Measurements from ENCODE around the gene ATXN3.

DNA sequence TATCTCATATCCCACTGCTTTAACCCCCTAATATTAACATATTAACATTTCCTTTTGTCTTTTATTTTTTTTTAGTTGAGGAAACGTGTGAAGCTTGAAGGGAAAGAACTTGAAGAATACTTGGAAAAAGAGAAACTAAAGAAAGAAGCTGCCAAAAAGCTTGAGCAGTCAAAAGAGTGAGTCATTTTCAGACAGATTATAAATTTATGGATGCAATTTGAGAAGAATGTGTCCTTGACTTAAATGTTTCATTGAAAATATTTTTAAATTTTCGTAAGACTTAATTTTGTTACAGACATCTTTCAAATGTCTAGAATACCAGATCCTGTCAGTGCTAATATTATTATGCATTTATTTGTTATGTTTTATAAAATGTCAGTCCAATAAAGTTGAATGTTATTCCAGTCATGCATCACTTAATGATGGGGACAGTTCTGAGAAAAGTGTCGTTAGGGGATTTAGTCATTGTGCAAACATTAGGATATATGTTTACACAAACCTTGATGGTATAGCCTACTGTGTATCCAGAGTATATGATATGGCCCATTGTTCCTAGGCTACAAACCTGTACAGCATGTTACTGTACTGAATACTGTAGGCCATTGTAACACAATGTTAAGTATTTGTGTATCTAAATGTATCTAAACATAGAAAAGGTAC lies 48.0 kb upstream of the ATXN3 start:
- TF ChIP-seq ZBTB33 (CRISPR knock-in tag; IDR thresholded peaks at IDR 0.05) (no peak), ZNF205 (CRISPR knock-in tag; IDR thresholded peaks at IDR 0.05) (no peak), NFE2L2 (IDR thresholded peaks at IDR 0.05; ENCODE audit: low read length) (no peak), HIVEP1 (CRISPR knock-in tag; IDR thresholded peaks at IDR 0.05) (no peak), ZBTB20 (CRISPR knock-in tag; IDR thresholded peaks at IDR 0.05; ENCODE audit: borderline replicate concordance, low read depth) (no peak)
- TF ChIP-seq, protein P1, sequence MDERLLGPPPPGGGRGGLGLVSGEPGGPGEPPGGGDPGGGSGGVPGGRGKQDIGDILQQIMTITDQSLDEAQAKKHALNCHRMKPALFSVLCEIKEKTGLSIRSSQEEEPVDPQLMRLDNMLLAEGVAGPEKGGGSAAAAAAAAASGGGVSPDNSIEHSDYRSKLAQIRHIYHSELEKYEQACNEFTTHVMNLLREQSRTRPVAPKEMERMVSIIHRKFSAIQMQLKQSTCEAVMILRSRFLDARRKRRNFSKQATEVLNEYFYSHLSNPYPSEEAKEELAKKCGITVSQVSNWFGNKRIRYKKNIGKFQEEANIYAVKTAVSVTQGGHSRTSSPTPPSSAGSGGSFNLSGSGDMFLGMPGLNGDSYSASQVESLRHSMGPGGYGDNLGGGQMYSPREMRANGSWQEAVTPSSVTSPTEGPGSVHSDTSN (CRISPR knock-in tag; IDR thresholded peaks at IDR 0.05), result no peak

Measured in HepG2 (cell line).